Measurements from ENCODE around the gene SERPING1. TPM values are rescaled to one million over a fixed set of nuclear protein-coding genes. Genes with fewer than 3 reads are reported as not detected.

Gene SERPING1
- polyA plus RNA-seq, 1 of the 3 experiments (the other 2 are of a cell fraction) = 4.5 TPM

- H3F3A ChIP-seq (replicated peaks; ENCODE audit: insufficient read depth) = no peaks in the 10 kb centered on the region
- no peaks in the 10 kb centered on the region for H3K27me3 ChIP-seq (ENCODE audit: insufficient read depth)
- no peaks in the 10 kb centered on the region for H4K20me1 ChIP-seq (ENCODE audit: insufficient read depth)
- no peaks in the 10 kb centered on the region for H3K9me3 ChIP-seq
- H3K79me2 ChIP-seq (ENCODE audit: insufficient read depth) = no peaks in the 10 kb centered on the region; the same call in 1 of the 2 replicates
- peaks cover 0 to 14% of the 10 kb centered on the region in 2 experiments; a peak in 1 of 4 replicates for H3K4me1 ChIP-seq (ENCODE audit: control insufficient read depth in 1 of 2, insufficient read depth in 2 of 2, low read depth in 1 of 2, low read length in 1 of 2)
- H3K27ac ChIP-seq (ENCODE audit: low read depth in 2 of 2, low read length in 1 of 2) = no peak overlapping the region
- no peak overlapping the region for H3K9ac ChIP-seq
- H2AFZ ChIP-seq (ENCODE audit: low read depth) = no peak overlapping the region
- H3K4me3 ChIP-seq (ENCODE audit: low read depth in 2 of 2, low read length in 1 of 2) = no peak overlapping the region
- CTCF ChIA-PET = interaction anchor here (1.1 to 1.6 kb wide), 4 partner anchors 35 to 81 kb away, joined by 4 to 5 read pairs (median 4); no protein-coding TSS in a partner anchor
- no peaks in the 10 kb centered on the region for H3K9me2 ChIP-seq
- WGBS (ENCODE audit: low lambda C conversion rate) = 78% methylated on average over 3 of the region's 4 CpGs
- H3K4me2 ChIP-seq = no peak overlapping the region
- peaks cover 0 to 6% of the 10 kb centered on the region in 2 experiments for H3K36me3 ChIP-seq (replicated peaks in 1 of 2; ENCODE audit: control insufficient read depth in 1 of 2, insufficient read depth in 2 of 2, low read length in 1 of 2)
- no peak for DNase-seq
- TF ChIP-seq TCF12 (IDR thresholded peaks at IDR 0.05) (no peak), RFX5 (IDR thresholded peaks at IDR 0.05; ENCODE audit: low read length) (no peak), NRF1 (IDR thresholded peaks at IDR 0.05; ENCODE audit: low read depth, low read length) (no peak), GABPA (IDR thresholded peaks at IDR 0.05; ENCODE audit: low read depth) (no peak), TEAD4 (IDR thresholded peaks at IDR 0.05; ENCODE audit: borderline replicate concordance, insufficient read depth) (no peak), RAD21 (IDR thresholded peaks at IDR 0.05; ENCODE audit: low read length) (peak; percentile 17; the same call in 1 of the 2 replicates)
- TF ChIP-seq, protein P1, sequence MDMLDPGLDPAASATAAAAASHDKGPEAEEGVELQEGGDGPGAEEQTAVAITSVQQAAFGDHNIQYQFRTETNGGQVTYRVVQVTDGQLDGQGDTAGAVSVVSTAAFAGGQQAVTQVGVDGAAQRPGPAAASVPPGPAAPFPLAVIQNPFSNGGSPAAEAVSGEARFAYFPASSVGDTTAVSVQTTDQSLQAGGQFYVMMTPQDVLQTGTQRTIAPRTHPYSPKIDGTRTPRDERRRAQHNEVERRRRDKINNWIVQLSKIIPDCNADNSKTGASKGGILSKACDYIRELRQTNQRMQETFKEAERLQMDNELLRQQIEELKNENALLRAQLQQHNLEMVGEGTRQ (IDR thresholded peaks at IDR 0.05; ENCODE audit: borderline replicate concordance, low read depth, low read length) = no peak
- POLR2A ChIA-PET = no interaction called here
Observed at GRCh38 chr11:57562596-57562995, 34.9 kb upstream of the SERPING1 start.

DNA sequence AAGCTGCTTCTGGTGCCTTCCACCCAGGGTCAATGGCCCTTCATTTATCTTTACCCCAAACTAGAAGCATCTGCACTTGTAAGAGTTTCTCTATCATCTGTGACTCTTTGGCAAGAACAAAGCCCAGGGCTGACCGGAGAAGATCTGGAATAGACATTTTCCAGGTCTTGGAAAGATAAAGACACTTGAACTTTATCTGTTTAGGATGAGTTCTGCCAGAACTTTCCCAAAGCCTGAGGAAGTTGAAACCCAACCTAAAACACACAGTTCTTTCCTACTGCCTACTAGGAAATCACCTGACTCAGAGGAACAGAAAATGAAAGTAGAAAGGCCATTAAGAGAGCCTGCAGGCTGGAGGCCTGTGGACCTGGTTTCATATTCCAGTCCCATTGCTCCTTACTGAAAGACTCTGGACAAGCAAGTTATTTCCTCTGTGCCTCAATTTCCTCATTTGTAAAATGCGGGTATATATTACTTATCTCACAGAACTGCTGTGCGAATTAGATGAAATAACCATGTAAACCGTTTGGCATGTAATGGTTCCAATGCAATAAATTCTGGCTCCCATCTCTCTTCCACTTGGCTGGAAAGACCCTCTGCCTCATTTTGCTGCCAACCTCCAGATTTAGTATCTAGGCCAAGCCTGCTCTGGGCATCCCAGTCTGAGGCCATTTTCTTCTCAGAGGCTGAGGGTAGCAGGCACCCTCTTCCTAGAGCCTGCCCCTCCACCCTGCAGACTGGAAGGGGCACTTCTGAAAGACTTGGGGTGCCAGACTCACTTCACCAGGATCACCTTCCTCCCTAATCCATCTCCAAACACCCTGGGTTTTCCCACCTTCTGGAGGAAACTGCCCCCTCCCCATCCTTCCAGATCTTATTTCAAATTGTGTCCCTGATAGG is 31.2 kb upstream of the SERPING1 start:
- Histone ChIP-seq H3K36me3 (replicated peaks in 1 of 2; ENCODE audit: control insufficient read depth in 1 of 2, insufficient read depth in 2 of 2, low read length in 1 of 2) (no peaks in the 10 kb centered on the region), H4K20me1 (ENCODE audit: insufficient read depth) (no peaks in the 10 kb centered on the region), H3K27me3 (ENCODE audit: insufficient read depth) (no peaks in the 10 kb centered on the region), H3K4me3 (ENCODE audit: low read depth in 2 of 2, low read length in 1 of 2) (peak overlapping the region; percentile 53 to 82), H3K9ac (0 out of 2 replicates have a peak overlapping the region, but pooled peaks have one; percentile 21), H3K27ac (ENCODE audit: low read depth in 2 of 2, low read length in 1 of 2) (peak overlapping the region; percentile 29 to 36; a peak in 3 of 4 replicates), H3K9me3 (no peaks in the 10 kb centered on the region), H2AFZ (ENCODE audit: low read depth) (peak overlapping the region; percentile 69), H3K4me1 (ENCODE audit: control insufficient read depth in 1 of 2, insufficient read depth in 2 of 2, low read depth in 1 of 2, low read length in 1 of 2) (peaks cover 0 to 14% of the 10 kb centered on the region in 2 experiments; a peak in 1 of 4 replicates), H3F3A (replicated peaks; ENCODE audit: insufficient read depth) (no peaks in the 10 kb centered on the region), H3K4me2 (peak overlapping the region; percentile 95), H3K9me2 (no peaks in the 10 kb centered on the region), H3K79me2 (ENCODE audit: insufficient read depth) (no peaks in the 10 kb centered on the region; the same call in 1 of the 2 replicates)
- TF ChIP-seq POLR2AphosphoS5 (IDR thresholded peaks at IDR 0.05; ENCODE audit: low read depth, low read length) (0 out of 2 replicates have a peak, but pooled peaks have one; percentile 10), NFIC (IDR thresholded peaks at IDR 0.05; ENCODE audit: borderline replicate concordance) (no peak), USF1 (IDR thresholded peaks at IDR 0.05; ENCODE audit: borderline replicate concordance, low read depth) (peak; percentile 38; the same call in 1 of the 2 replicates)
- DNase-seq = no peak
- WGBS (ENCODE audit: low lambda C conversion rate) = 91% methylated on average over 4 of the region's 4 CpGs
- ChIA-PET CTCF (interaction anchor here (1.0 to 9.3 kb wide), 6 partner anchors 9 to 79 kb away, joined by 3 to 326 read pairs (median 7); partner anchors contain the start of gene YPEL4), POLR2A (interaction anchor here (0.6 to 2.8 kb wide), 5 partner anchors 36 to 977 kb away, joined by 3 to 24 read pairs (median 3); partner anchors contain the start of gene TIMM10)
